Osteocyte (in vitro differentiated cells): Measurements from ENCODE around the gene ABCB9. TPM values are rescaled to one million over a fixed set of nuclear protein-coding genes. Genes with fewer than 3 reads are reported as not detected.

Experiments used
- DNase-seq: peaks from one replicate; pipeline ENCODE4 v3.0.0; 2021; ENCODE audit warnings: mixed read lengths; ENCODE audit not compliant: unreplicated experiment; ENCODE audit errors: extremely low spot score
- H3K27ac Mint-ChIP-seq: one replicate; pipeline ENCODE4 v1.8.0; 2021; ENCODE audit warnings: mild to moderate bottlenecking, mixed read lengths; ENCODE audit not compliant: unreplicated experiment
- H3K27me3 Mint-ChIP-seq: one replicate; pipeline ENCODE4 v1.8.0; 2021; ENCODE audit warnings: mixed read lengths; ENCODE audit not compliant: unreplicated experiment
- H3K36me3 Mint-ChIP-seq: one replicate; pipeline ENCODE4 v1.8.0; 2021; ENCODE audit warnings: mixed read lengths; ENCODE audit not compliant: unreplicated experiment
- H3K4me1 Mint-ChIP-seq: one replicate; pipeline ENCODE4 v1.8.0; 2021; ENCODE audit warnings: mixed read lengths; ENCODE audit not compliant: unreplicated experiment
- H3K4me3 Mint-ChIP-seq: one replicate; pipeline ENCODE4 v1.8.0; 2021; ENCODE audit warnings: mild to moderate bottlenecking, moderate library complexity, mixed read lengths; ENCODE audit not compliant: unreplicated experiment
- H3K9me3 Mint-ChIP-seq: one replicate; pipeline ENCODE4 v1.8.0; 2021; ENCODE audit warnings: mixed read lengths; ENCODE audit not compliant: unreplicated experiment
- total RNA-seq: library from RNA; stranded (reverse); gene quantifications from 2 replicates; pipeline ENCODE4 v1.2.1, GENCODE V29; 2021
- TF ChIP-seq, protein P1 (sequence below): fragments of 200-600 bp; sonication (generic); IDR thresholded peaks from 2 replicates; pipeline ENCODE4 v1.5.0; 2021; ENCODE audit warnings: antibody characterized with exemption, mild to moderate bottlenecking, moderate library complexity

ABCB9 gene
- total RNA-seq, 1 donor from 2014 or later: 13.4 TPM

DNA sequence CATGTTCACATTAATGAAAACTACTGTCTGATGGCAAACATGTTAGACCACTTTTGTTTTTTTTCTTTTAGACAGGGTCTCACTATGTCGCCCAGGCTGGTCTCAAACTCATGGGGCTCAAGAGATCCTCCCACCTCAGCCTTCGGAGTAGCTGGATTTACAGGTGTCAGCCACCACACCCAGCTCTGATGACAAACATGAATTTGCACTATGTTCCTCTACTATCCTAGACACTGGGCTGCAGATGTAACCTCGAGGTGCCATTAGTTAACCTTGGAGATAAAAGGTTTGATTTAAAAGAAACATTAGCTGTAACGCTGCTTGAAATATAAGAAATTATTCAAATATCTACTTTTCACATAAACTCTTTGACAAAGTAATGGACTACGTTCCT is 78.4 kb downstream of the ABCB9 start:
- Mint-ChIP-seq H3K4me3 (no peak overlapping the region), H3K4me1 (peaks cover 76% of the 10 kb centered on the region), H3K36me3 (peaks cover 3% of the 10 kb centered on the region), H3K9me3 (no peaks in the 10 kb centered on the region), H3K27ac (peak overlapping the region; percentile 56), H3K27me3 (no peaks in the 10 kb centered on the region)
- TF ChIP-seq, protein P1, sequence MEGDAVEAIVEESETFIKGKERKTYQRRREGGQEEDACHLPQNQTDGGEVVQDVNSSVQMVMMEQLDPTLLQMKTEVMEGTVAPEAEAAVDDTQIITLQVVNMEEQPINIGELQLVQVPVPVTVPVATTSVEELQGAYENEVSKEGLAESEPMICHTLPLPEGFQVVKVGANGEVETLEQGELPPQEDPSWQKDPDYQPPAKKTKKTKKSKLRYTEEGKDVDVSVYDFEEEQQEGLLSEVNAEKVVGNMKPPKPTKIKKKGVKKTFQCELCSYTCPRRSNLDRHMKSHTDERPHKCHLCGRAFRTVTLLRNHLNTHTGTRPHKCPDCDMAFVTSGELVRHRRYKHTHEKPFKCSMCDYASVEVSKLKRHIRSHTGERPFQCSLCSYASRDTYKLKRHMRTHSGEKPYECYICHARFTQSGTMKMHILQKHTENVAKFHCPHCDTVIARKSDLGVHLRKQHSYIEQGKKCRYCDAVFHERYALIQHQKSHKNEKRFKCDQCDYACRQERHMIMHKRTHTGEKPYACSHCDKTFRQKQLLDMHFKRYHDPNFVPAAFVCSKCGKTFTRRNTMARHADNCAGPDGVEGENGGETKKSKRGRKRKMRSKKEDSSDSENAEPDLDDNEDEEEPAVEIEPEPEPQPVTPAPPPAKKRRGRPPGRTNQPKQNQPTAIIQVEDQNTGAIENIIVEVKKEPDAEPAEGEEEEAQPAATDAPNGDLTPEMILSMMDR: no peak
- no peak for DNase-seq

DNA sequence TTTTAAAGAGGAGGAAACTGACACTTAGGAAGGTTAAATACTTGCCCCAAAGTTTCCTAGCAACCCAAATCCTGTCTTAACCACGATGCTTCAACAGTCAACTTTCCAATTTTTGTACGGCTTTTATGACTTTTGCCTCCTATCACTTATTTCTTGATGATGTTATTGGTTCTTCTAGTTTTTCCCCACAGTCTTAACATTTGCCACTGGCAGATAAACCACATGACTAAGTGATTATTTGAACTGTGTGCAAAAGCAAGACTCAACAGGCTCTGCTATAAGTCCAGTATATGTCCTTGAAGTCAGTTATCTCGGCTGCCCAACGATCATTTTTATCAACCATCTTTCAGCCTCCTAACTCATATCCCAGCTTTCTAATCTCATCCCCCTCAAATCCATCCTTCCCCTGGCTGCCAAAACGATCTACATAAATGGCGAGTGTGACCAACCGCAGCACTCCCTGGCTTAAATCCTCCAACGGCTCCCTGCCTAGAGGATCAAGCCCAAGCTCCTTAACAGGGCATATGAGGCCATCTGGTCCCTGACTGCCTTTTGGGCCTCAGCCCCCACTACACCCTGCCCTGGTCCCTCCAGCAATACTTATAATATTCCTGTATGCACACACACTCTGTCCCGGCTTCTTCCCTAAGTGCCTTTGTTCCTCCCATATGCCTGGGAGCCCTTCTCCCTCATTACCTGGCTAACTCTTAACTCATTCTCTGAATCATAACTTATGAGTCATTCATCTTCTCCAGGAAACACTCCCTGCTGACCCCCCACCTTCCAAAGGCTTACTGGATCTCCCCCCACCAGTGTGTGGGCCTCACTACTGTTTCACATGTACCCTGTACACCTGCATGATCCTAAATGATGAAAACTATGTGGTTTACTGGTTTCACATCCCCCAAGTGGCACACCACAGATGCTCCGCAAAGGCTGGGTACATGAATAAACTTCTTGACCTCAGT is 79.1 kb downstream of the ABCB9 start:
- H3K4me1 Mint-ChIP-seq: peaks cover 70% of the 10 kb centered on the region
- H3K27me3 Mint-ChIP-seq: no peaks in the 10 kb centered on the region
- TF ChIP-seq, protein P1: no peak
- H3K9me3 Mint-ChIP-seq: no peaks in the 10 kb centered on the region
- peak overlapping the region; percentile 68 for H3K27ac Mint-ChIP-seq
- peaks cover 3% of the 10 kb centered on the region for H3K36me3 Mint-ChIP-seq
- DNase-seq: no peak
- H3K4me3 Mint-ChIP-seq: no peak overlapping the region

DNA sequence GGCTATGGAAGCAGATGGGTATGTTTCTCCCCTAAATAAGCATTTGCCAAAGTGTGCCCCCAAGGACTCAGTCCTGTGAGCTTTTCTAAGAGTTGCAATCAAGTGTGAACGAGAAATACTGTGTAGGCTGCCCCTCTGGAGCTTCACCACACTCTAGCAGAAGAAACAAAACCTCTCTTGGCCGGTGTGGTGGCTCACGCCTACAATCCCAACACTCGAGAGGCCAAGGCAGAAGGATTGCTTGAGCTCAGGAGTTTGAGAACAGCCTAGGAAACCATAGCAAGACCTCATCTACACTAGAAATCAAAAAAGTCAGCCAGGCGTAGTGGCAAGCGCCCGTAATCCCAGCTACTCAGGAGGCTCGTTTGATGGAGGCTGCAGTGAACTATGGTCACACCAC is 80.1 kb downstream of the ABCB9 start:
- TF ChIP-seq, protein P1: no peak
- Mint-ChIP-seq H3K36me3 (peaks cover 3% of the 10 kb centered on the region), H3K27me3 (no peaks in the 10 kb centered on the region), H3K4me3 (no peak overlapping the region), H3K9me3 (no peaks in the 10 kb centered on the region), H3K27ac (no peak overlapping the region), H3K4me1 (peaks cover 63% of the 10 kb centered on the region)
- no peak for DNase-seq

DNA sequence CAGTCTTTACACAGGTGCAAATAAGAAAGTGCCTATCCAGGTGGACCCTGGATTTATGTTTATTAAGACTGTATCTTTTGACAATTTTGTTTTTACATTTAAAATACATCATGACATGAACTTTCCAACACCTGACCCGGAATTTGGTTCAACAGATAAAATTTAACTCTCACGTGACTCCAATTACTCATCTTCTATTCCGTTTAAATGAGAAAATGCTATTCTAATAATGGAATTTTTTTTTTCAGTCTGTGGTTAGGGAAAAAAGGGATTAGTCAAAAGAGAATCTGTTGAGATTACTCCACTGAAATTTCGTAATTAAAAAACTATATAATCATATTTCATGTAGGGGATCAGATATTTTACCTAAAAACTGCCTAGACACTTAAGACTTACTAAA is 81.4 kb downstream of the ABCB9 start:
- TF ChIP-seq, protein P1: no peak
- no peak for DNase-seq
- peak overlapping the region; percentile 29 for H3K27ac Mint-ChIP-seq
- peaks cover 3% of the 10 kb centered on the region for H3K36me3 Mint-ChIP-seq
- H3K9me3 Mint-ChIP-seq: no peaks in the 10 kb centered on the region
- H3K4me3 Mint-ChIP-seq: no peak overlapping the region
- no peaks in the 10 kb centered on the region for H3K27me3 Mint-ChIP-seq
- H3K4me1 Mint-ChIP-seq: peaks cover 67% of the 10 kb centered on the region

DNA sequence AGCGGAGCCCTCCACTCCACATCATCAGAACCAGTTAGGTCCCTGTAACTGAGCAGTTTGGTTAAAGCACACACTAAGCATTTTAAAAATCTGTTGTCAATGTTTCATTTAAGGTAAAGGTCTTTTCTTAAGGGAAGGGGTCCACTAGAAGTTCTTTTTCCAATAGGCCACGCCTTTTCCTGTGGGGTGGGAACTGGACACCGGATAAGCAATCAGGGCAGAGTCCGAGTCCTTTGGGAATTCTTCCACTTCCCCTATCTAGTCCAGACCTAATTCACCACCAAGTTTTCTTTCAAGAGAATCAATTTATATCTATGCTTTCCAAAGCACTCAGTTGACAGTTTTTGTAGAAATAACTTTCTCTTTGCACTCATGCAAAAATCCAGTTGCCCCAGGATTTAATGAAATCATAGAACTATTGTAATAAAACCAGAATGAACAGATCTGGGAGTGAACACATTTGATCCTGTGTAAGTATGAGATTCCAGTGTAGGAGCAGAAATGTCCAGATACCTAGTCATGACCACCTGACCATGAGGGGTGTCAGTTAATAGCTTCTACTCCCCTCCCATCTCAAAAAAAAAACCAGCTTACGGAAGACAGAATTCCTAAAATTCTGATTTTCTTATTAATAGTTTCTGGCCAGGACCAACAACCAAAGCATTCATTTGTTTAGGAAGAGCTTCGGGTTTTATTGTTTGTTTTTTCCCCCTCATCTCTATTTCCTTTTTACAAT is 82.0 kb downstream of the ABCB9 start:
- Mint-ChIP-seq H3K4me3 (no peak overlapping the region), H3K9me3 (no peaks in the 10 kb centered on the region), H3K4me1 (peaks cover 65% of the 10 kb centered on the region), H3K27me3 (no peaks in the 10 kb centered on the region), H3K36me3 (peaks cover 3% of the 10 kb centered on the region), H3K27ac (peak overlapping the region; percentile 29)
- no peak for DNase-seq
- TF ChIP-seq, protein P1: no peak
